ENCODE data around the gene BAIAP2L2.

GRCh38 chr22:38151126-38151500 is 40.6 kb upstream of the BAIAP2L2 start:
- TF ChIP-seq CTCF (IDR thresholded peaks at IDR 0.05; ENCODE audit: low read depth, low read length, poor library complexity, severe bottlenecking) (no peak), EZH2phosphoT487 (IDR thresholded peaks at IDR 0.05; ENCODE audit: borderline replicate concordance, low read length) (no peak)

All from DOHH2 (cell line).